Endometrial microvascular endothelial cells (primary cell): ENCODE results near the gene ACKR4. TPM values are rescaled to one million over a fixed set of nuclear protein-coding genes. Genes with fewer than 3 reads are reported as not detected.

Experiments
- in situ Hi-C: cut with HindIII; loops from 2 replicates; pipeline ENCODE4 v1.10.0; 2017; ENCODE audit warnings: low sequenced_read_pairs, low pct_unique_long_range_greater_than_20kb; ENCODE audit errors: inconsistent ontology term
- total RNA-seq: library from RNA; depleted of rRNA; stranded (reverse); fragments of >200 nt; gene quantifications from one replicate; pipeline ENCODE4 v1.2.3, GENCODE V29; 2015; ENCODE audit errors: inconsistent ontology term

Gene ACKR4
- total RNA-seq, 1 donor from 2014 or later: 0.37 TPM

DNA sequence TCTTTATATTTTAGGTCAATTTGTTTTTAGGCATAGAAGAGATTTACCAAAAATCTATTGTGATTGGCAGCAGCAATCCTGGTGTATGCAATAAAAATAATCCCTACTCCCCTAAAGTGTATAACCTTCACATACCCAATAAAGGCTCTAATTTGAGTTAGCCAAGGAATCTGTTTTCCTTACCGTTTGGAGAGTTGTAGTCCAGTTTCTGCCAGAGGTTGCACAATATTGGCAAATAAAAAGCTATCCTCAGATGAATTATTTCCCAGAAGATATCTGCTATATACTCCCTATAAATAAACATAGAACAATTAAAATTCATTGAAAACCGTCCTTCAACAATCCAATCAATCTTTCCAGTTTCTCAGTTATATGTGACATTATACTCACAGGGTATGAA, 31.1 kb downstream of the ACKR4 start:
- in situ Hi-C loops: loop anchor here (25.0 kb wide), 1 partner anchor 91 kb away; no protein-coding TSS in a partner anchor

DNA sequence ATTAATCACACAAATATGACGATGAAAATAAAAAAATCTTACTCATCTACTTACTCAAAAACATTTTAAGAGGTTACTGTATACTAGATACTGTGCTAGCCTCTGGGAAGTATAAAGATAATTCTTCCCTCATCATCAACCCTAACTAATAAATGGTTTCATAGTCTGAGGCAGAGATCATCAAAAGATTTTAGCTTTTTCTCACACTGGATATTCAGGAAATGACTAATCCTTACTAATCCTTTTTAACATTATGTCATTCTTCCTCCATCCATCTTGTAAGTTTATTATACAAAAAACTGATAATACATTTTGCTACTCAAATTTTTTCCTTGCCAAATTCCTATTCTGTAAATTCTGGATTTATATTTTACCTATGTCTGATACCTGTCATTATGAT, 32.9 kb downstream of the ACKR4 start:
- in situ Hi-C loops: loop anchor here (25.0 kb wide), 1 partner anchor 93 kb away; no protein-coding TSS in a partner anchor

DNA sequence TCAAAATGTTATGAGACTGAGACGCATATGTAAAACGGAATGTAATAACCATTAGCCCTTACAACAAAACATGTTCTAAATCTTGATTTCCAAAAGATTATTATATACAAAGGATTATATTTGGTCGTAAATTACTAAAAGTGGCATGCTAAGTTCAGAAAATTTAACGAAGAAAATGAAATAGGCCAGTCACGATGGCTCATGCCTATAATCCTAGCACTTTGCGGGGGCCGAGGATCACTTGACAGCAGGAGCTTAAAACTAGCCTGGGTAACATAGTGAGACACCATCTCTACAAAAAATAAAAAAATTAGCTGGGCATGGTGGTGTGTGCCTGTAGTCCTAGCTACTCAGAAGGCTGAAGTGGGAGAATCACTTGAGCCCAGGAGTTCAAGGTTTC, 33.5 kb downstream of the ACKR4 start:
- in situ Hi-C loops: loop anchor here (25.0 kb wide), 1 partner anchor 93 kb away; no protein-coding TSS in a partner anchor

DNA sequence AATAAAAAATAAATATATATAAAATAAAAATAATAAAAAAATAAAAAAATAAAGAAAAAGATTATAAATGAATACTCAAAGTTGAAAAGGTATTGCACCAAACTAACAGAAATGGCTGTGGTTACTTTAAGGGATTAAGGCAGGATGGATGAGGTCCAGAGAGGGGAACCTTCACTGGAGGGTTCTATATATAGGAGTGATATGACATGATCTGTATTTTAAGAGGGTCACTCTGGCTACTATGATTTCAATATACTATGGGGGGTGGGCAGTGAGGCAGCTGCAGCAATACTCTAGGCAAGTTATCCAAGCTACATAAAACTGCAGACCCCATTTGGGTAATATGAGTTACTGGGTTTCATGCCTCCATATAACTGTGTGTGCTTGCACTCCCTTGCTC, 38.0 kb downstream of the ACKR4 start:
- in situ Hi-C loops: loop anchor here (25.0 kb wide), 1 partner anchor 98 kb away; no protein-coding TSS in a partner anchor

DNA sequence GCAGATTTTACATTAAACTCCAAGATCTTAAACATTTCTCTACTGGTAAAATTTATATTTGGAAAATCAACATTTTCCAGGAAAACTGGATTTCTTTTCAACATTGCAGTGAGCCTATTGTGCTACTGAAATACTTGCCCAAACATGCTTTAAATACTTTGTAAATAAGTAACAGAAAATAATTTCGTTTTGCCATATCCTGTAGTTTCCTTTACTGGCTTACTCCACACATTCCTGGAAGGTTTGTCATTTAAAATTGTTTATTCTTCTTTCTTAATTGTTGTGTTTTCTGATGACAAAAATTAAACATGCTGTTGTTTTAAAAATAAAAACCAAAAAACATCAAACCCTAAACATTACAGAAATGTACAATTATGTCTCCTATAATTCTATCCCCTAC, 40.5 kb downstream of the ACKR4 start:
- in situ Hi-C loops: loop anchor here (25.0 kb wide), 1 partner anchor 100 kb away; no protein-coding TSS in a partner anchor

DNA sequence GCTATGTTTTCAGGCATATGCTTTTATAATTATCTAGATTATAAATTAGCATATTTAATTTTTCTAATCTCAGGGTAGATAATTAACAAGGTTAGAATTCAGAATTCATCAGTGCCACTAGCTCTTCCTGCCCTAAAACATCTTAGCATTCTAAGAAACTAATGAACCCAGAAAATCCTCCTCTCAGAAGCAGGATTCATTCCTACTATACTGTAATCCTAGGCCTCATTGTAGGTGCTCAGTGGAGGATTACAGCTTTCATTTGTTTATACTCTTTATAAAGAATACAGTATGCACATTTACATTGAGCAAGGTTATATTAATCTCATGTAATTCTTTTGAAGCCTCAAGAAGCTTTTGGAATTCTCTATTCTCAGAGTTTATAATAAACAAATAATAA, 41.6 kb downstream of the ACKR4 start:
- in situ Hi-C loops: loop anchor here (25.0 kb wide), 1 partner anchor 101 kb away; no protein-coding TSS in a partner anchor

DNA sequence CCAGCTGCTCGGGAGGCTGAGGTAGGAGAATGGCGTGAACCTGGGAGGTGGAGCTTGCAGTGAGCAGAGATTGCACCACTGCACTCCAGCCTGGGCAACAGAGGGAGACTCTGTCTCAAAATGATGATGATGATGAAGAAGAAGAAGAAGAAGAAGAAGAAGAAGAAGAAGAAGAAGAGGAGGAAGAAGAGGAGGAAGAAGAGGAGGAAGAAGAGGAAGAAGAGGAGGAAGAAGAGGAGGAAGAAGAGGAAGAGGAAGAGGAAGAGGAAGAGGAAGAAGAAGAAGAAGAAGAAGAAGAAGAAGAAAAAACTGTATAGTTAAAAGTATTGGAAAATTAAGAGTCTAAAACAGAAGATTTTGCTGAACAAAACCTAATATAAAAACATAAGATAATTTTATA, 44.4 kb downstream of the ACKR4 start:
- in situ Hi-C loops: loop anchor here (25.0 kb wide), 1 partner anchor 104 kb away; no protein-coding TSS in a partner anchor

DNA sequence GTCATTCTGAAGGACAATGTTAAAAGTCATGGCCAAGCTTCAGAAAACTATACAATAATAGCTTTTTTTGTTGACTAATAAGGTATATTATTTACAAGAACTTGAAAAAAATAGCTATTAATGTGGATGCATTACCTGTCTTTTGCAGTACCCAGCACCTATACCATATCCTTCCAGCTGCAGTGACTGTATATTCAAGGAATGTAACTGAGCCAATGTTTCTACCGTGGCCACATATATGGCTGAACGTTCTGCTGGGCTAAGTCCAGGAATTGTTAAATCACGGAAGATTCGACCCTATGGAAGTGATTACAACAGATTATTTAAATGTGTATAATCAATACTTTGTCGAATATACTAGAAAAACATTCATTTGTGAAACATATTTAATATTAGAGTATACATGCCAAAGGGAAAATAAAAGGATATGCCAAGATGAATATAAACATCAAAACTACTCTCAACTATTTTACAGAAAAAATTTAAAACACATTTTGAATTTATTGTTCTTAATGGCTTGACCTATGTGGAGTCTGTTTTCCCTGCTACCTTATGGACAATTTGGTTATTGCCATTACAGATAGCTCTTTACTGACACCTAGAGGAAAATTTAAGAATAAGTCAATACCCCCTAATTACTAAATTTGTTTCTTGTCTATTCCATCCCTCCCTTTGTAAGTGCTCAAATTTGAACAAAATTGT, 44.9 kb downstream of the ACKR4 start:
- in situ Hi-C loops: loop anchor here (25.0 kb wide), 1 partner anchor 105 kb away; no protein-coding TSS in a partner anchor

DNA sequence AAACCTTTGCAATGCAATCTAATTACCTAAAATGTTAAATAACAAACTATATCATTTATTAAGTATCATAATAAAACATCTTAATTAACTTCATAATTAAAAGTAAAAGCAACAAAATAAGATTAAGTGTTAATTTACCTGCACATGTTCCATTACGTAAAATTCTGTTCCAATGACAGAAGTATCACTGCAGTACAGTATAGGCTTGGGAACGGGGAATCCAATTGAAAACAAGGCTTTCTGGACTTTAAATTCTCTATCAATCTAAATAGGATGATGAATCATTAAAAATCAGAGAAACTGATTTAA, 45.4 kb downstream of the ACKR4 start:
- in situ Hi-C loops: loop anchor here (25.0 kb wide), 1 partner anchor 105 kb away; no protein-coding TSS in a partner anchor

DNA sequence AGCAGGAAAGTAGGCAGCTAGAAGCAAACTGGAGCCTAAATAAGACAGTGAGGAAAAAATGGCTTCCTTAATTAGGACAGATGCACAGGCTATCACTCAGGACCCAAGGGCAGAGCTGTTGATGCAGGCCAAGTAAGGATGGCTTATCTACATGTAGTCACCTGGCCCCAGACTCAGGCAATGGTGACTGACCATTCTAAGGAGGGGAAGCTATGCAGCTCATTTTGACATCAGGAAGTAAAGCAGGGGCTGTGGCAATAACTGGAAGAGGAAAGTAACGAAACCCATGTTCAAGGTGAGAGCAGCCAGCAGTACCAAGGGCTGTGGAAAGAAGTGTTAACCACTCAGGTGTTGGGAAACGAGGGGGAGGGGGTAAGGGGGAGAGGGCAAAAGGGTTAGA, 46.3 kb downstream of the ACKR4 start:
- in situ Hi-C loops: loop anchor here (25.0 kb wide), 1 partner anchor 106 kb away; no protein-coding TSS in a partner anchor

DNA sequence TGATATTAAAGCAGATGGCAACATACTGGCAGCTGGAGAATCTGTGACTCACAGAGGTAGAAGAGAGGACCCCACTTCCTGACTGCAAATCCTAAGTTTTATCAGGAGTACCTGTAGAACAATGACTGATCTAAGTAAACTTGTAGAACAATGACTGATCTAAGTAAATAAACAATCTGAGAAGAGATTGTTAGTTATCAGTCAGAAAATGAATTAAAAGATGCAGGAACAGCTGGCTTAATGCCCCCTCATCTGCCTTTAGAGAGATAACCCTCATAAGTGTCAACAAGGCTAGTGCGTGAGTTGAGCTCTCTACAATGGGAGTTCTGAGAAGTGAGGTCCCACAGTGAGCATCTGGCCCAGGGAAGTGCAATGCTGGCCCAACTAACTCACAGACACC, 48.0 kb downstream of the ACKR4 start:
- in situ Hi-C loops: loop anchor here (25.0 kb wide), 1 partner anchor 108 kb away; no protein-coding TSS in a partner anchor

DNA sequence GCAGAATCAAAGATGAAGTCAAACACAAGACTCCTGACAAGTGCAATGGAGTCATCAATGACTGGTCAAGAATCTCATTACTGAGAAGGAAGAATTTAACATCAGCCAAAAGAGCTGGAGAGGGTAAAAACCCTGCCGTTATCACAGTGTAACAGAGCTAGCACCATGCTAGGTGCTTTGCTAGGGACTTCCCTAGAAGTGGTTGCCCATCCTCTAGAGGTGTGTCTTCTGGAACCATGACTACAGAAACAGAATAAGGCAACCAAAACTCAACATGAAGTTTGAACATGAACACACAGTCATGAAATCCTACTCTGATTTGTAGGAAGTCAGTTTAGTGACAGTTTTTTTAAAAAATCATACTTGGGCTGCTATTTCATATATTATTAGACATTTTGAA, 53.1 kb downstream of the ACKR4 start:
- in situ Hi-C loops: no loop called here

Other genes with a start within 250 kb of the ACKR4 start
- gene DNAJC13, start 179.8 kb upstream of the ACKR4 start, total RNA-seq: 50.1 TPM
- 18.6 TPM for gene ACAD11, start 62.5 kb downstream of the ACKR4 start, total RNA-seq
- 26.1 TPM for gene UBA5, start 63.1 kb downstream of the ACKR4 start, total RNA-seq
- 29.5 TPM for gene NPHP3, start 125.1 kb downstream of the ACKR4 start, total RNA-seq